Smooth muscle cell (in vitro differentiated cells): ENCODE data around the gene NKTR. TPM values are rescaled to one million over a fixed set of nuclear protein-coding genes. Genes with fewer than 3 reads are reported as not detected.

Source experiments
- DNase-seq: peaks from one replicate; lab custom pipeline; 2025; ENCODE audit not compliant: unreplicated experiment; lab: John Stamatoyannopoulos, UW
- H2AFZ ChIP-seq: fragments of 200-600 bp; sonication (generic); 2 replicates; pipeline ENCODE4 v1.6.0; 2016; ENCODE audit warnings: antibody characterized with exemption, low read depth, mild to moderate bottlenecking
- H3F3A ChIP-seq: fragments of 200-600 bp; sonication (generic); 2 replicates; pipeline ENCODE4 v1.6.0; 2017; ENCODE audit warnings: antibody characterized with exemption, low read depth
- H3K27ac ChIP-seq: fragments of 200-600 bp; sonication (generic); 2 replicates; pipeline ENCODE4 v1.5.1; 2016; ENCODE audit warnings: low read depth, mild to moderate bottlenecking
- H3K27me3 ChIP-seq: fragments of 200-600 bp; sonication (generic); 2 replicates; pipeline ENCODE4 v1.6.1; 2016; ENCODE audit warnings: low read depth, mild to moderate bottlenecking
- H3K36me3 ChIP-seq: fragments of 200-600 bp; sonication (generic); 2 replicates; pipeline ENCODE4 v1.5.1; 2016; ENCODE audit warnings: low read depth
- H3K4me1 ChIP-seq: fragments of 200-600 bp; sonication (generic); 2 replicates; pipeline ENCODE4 v1.5.1; 2016; ENCODE audit warnings: low read depth
- H3K4me2 ChIP-seq: fragments of 200-600 bp; sonication (generic); 2 replicates; pipeline ENCODE4 v1.6.0; 2016; ENCODE audit warnings: mild to moderate bottlenecking
- H3K4me3 ChIP-seq: fragments of 200-600 bp; sonication (generic); 2 replicates; pipeline ENCODE4 v1.5.1; 2016; ENCODE audit warnings: mild to moderate bottlenecking
- H3K79me2 ChIP-seq: fragments of 200-600 bp; sonication (generic); 2 replicates; pipeline ENCODE4 v1.6.0; 2016; ENCODE audit warnings: low read depth, mild to moderate bottlenecking
- H3K9ac ChIP-seq: fragments of 200-600 bp; sonication (generic); 2 replicates; pipeline ENCODE4 v1.6.0; 2016; ENCODE audit warnings: low read depth
- H3K9me3 ChIP-seq: fragments of 200-600 bp; sonication (generic); replicated peaks from 2 replicates; pipeline ENCODE4 v1.5.1; 2016; ENCODE audit warnings: low read depth
- H4K20me1 ChIP-seq: fragments of 200-600 bp; sonication (generic); 2 replicates; pipeline ENCODE4 v1.6.0; 2016; ENCODE audit warnings: low read depth
- CTCF ChIP-seq: fragments of 200-600 bp; sonication (generic); IDR thresholded peaks from 2 replicates; pipeline ENCODE4 v1.5.1; 2017; ENCODE audit warnings: borderline replicate concordance, mild to moderate bottlenecking, antibody characterized with exemption; ENCODE audit not compliant: insufficient read depth, poor library complexity, severe bottlenecking
- WGBS: methylation state at CpG from one replicate; pipeline ENCODE4 v1.1.7; 2016; ENCODE audit warnings: low lambda C conversion rate; 5-methylcytosine and 5-hydroxymethylcytosine counted together
- polyA plus RNA-seq: library from polyadenylated mRNA; unstranded; fragments of >200 nt; fragmentation: Nextera tagmentation; extraction: Ambion mirVana; gene quantifications from 2 replicates; pipeline ENCODE4 v1.2.1, GENCODE V29; 2016
- total RNA-seq: library from RNA; depleted of rRNA; stranded (reverse); fragments of >200 nt; gene quantifications from 2 replicates; pipeline ENCODE4 v1.2.3, GENCODE V29; 2014

NKTR gene
- total and polyA plus RNA-seq, 2 experiments from 2014 or later: 37.1 to 91.3 TPM

GRCh38 chr3:42649006-42649405 lies 48.5 kb downstream of the NKTR start:
- no peak overlapping the region for H2AFZ ChIP-seq
- no peak overlapping the region for H3K9ac ChIP-seq

DNA sequence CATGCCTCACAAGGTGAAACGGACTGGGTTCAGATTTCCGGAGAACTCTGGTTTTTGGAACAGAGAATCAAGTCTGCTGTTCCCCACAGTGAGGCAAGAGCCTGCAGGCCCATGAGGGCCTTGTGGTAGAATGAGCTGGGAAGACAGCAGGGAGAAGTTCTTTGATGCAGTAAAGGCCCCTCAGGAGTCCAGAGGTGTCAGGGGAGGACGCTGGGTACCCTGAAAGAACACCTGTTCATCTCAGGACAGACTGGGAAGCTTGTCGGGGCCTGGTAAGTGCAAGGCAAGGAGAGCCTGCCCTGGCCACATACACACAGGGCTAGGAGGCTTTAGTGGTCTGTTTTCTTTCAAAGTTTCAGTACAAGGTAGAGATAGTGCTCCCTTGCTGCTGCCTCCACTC lies 49.3 kb downstream of the NKTR start:
- Histone ChIP-seq H3K27me3 (no peaks in the 10 kb centered on the region), H3K27ac (no peak overlapping the region), H3F3A (peaks cover 19% of the 10 kb centered on the region), H2AFZ (no peak overlapping the region), H3K79me2 (peaks cover 11% of the 10 kb centered on the region), H3K9ac (no peak overlapping the region), H3K9me3 (no peaks in the 10 kb centered on the region), H3K4me1 (peaks cover 21% of the 10 kb centered on the region), H4K20me1 (peaks cover 54% of the 10 kb centered on the region), H3K4me3 (no peak overlapping the region), H3K4me2 (no peak overlapping the region), H3K36me3 (peaks cover 8% of the 10 kb centered on the region)
- 94% methylated on average over 4 of the region's 4 CpGs for WGBS
- DNase-seq: no peak
- no peak for TF ChIP-seq CTCF

More at GRCh38 chr3:42649006-42649405, 48.5 kb downstream of the NKTR start:
- TF ChIP-seq CTCF: no peak
- peak overlapping the region; percentile 10 for H3K27ac ChIP-seq
- H3K36me3 ChIP-seq: peaks cover 10% of the 10 kb centered on the region
- no peaks in the 10 kb centered on the region for H3K27me3 ChIP-seq
- H3K4me1 ChIP-seq: peaks cover 21% of the 10 kb centered on the region
- H3K4me2 ChIP-seq: no peak overlapping the region
- no peak overlapping the region for H3K4me3 ChIP-seq
- 94% methylated on average over 2 of the region's 2 CpGs for WGBS
- peaks cover 59% of the 10 kb centered on the region for H4K20me1 ChIP-seq
- no peaks in the 10 kb centered on the region for H3K9me3 ChIP-seq
- peaks cover 19% of the 10 kb centered on the region for H3F3A ChIP-seq
- no peak for DNase-seq
- H3K79me2 ChIP-seq: peaks cover 10% of the 10 kb centered on the region

DNA sequence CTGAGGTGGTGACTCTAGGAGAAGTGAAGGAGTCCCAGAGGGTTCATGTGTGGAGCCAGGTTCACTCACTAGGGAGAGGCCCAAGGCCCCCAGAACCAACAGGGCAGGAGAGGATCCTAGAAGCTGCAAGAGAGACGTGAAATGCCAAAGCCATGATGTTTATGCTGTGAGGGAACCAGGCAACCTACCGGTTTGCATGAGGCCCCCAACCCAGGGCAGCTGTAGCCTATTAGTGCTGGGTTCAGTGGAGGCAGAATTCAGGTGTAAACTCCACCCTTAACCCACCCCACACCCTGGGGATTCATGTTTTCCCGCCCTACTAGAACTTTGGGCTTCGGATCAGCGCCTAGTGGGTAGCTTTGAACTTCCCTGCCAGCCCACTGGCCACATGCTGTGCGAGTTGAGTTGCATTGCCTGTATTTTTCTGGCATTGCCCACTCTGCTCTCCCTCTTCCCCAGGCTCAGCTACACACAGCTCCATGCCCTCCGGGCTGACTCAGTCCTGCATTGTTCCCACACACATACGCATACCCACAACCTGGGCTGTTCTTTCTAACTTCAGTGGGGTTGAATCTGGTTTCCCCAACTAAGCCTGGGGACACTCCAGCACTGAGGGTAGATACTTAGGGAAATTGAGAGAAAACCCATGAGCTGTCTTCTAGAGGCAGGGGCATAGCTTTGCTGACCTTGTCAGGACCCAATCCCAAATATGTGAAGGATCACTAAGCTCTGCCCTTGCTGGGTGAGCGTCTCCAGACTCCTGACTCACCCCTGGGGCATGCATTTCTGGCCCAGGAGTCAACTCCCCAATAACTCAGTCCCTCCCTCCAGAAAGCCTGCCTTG lies 51.0 kb downstream of the NKTR start:
- Histone ChIP-seq H3K27me3 (no peaks in the 10 kb centered on the region), H3F3A (peaks cover 19% of the 10 kb centered on the region)

More for the DNA sequence above, 51.0 kb downstream of the NKTR start:
- H3K36me3 ChIP-seq: peaks cover 8% of the 10 kb centered on the region
- 32% methylated on average over 9 of the region's 9 CpGs for WGBS
- peaks cover 21% of the 10 kb centered on the region for H3K4me1 ChIP-seq
- no peak overlapping the region for H3K4me3 ChIP-seq
- TF ChIP-seq CTCF: no peak
- H3K9ac ChIP-seq: peak overlapping the region; percentile 44
- peaks cover 11% of the 10 kb centered on the region for H3K79me2 ChIP-seq
- no peak overlapping the region for H2AFZ ChIP-seq
- peak overlapping the region; percentile 80 for H3K27ac ChIP-seq
- H4K20me1 ChIP-seq: peaks cover 58% of the 10 kb centered on the region
- no peak for DNase-seq
- H3K4me2 ChIP-seq: peak overlapping the region; percentile 93
- no peaks in the 10 kb centered on the region for H3K9me3 ChIP-seq
